ENCODE measurements around the gene NHS.

The NHS gene

DNA sequence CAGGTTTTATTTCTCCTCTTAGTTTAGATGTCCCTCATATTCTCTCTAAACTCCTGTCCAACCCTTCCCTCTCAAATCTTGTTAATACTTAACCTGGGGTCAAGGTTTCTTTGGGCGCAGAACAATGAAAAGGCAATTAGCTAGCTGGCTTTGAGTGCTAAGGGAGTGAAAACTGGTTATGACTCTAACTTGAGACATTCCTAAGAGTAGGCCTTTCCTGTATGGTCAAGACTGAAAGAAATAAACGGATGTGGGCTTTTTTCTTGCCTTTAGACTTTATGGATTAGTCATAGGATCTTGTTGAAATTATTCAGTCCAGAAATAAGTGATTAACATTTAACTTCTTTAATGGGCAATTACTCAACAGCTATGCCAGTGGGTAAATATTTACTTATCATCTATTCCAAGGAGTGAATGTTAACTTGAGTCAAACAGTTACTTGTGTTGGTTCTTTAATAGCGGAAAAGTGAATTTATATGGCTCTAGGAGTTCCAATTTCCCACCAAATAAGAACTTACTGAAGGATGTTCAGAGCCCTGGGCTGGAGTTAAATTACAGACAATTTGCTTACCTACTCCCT is 220.5 kb downstream of the NHS start:
- no peak for DNase-seq

DNA sequence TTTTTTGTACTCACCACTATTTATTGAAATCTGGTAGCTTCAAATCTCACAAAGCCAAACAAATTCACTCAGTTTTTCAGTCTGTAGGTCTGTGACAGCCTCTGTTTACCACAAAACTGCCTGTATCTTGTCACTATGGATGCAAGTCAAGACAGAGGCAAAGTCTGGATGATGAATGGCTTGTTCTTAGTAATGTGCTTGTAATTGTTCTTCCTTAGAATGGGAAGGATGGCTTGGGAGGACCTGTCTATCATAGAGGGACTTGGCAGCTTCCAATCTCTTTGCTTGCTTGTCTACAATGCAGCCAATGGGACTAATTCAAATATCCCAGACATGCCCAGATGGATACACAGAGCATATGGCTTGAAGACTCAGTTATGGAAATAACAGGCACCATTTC is 221.1 kb downstream of the NHS start:
- no peak for DNase-seq

DNA sequence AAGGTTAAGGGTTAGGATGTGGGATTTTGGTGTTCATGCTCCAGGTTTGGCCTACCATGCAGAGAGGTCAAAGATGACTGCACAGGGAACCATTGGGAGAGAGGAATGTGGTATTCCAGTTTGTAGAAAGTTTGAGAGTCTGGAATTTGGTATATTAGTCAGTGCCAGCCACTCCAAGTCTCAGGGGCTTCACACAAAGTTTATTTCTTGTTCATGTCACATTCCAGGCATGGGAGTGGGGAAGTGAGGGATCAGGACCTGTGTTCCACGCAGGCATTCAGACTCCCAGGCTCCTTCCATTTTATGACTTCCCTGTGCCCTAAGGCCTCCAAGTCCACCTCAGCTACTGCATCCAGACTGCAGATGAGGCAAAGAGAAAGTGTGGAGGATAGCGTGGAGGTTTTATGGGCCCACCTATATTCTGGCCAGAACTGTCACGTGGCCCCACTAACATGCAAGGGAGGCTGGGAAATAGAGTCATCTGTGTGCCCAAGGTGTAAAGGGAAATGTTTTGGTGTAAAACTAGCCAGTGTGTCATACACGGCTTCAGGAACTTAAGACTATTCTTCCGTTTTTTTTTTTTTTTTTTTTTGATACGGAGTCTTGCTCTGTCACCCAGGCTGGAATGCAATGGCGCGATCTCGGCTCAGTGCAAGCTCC is 221.7 kb downstream of the NHS start:
- no peak for DNase-seq

DNA sequence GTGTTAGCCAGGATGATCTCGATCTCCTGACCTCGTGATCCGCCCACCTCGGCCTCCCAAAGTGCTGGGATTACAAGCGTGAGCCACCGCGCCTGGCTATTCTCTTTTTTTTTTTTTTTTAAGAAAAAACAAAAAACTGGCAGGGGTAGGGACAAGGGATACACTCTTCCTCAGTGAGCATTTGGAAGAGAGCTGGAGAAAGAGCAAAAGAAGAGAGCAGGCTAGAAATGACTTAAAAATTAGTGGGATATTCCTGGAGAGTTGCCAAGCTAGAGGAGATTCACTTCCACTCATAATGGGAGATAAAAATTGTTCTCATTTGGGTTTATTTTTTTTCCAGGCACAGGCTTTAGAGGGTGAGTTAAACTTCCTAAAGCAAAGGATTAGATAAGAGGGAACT is 222.3 kb downstream of the NHS start:
- no peak for DNase-seq

DNA sequence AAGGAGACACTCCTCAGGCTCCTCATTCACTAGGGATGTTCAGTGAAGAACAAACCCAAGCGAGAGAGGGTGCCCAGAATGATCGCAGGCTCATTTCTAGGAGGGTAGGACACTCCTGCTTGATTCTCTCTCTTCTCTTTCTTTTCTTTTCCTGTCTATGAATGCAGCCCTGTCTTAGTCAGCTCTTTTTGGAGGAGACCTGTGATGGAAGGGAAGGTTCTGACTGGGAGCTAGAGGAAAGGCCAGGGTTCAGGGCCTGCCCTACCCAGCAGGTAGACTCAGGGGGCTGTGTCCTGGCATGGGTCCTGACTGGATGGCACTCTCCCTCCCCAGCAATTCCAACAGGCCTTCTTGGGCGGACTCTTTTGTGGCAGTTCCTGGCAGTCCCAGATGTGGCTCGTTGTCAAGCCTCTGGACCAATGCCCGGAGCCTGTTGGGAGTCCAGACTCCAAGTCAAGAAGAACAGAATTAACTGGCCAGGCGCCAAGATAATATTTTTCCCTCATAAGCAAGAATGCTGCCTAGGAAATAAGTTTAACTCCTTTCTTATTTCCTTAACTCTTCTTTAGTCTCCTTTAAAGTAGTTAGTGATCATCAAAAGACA is 222.9 kb downstream of the NHS start:
- no peak for DNase-seq

DNA sequence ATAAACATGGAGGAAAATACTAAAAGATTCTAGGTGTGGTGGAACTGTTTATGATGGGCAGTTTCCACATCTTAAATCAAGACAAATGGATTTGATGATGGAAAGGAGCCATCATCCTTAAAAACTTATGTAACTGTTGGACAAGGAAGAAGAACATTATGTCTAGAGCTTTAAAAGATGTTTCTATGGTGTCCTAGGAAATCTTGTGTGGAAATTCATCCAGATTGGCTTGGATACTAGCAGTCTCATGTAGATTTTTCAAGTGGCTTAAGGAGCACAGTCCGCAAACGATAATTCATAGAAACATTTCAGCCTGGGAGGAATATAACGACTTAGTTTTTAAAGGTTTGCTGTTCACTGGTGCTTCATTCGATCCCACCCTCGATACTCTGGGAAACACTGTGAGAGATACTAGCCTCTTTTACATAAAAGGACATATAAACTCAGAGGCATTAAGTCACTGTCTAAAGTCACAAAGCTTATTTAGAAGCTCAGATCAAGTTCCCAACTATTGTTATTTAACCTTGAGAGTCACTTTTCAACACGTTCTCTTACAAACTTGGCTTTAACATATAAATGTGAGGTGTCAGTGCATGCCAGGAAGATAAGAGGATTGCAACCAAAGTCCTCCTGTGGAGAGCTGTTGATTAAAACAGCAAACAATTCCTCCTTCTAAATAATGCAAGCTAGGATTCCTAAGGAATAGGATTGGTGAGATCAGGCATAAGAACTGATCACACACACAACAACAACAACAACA is 226.6 kb downstream of the NHS start:
- DNase-seq = no peak

DNA sequence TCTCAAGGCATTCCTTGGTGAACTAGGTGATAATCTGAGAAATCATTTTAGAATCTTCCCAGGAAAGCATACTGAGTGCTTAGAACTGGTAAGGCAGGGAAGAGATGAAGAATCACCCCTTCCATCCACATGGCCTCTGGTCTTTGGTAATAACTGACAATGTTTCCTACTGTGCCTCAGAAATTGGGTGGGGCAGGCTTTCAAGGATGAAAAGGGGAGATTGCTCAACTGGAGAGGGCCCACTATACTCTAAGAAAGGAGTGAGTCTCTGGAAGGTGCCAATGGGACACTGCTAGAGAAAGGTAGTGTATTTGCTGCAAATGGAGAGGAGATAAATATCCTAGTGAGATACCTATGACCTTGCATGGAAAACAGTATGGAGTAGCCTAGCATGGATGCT is 227.2 kb downstream of the NHS start:
- no peak for DNase-seq

DNA sequence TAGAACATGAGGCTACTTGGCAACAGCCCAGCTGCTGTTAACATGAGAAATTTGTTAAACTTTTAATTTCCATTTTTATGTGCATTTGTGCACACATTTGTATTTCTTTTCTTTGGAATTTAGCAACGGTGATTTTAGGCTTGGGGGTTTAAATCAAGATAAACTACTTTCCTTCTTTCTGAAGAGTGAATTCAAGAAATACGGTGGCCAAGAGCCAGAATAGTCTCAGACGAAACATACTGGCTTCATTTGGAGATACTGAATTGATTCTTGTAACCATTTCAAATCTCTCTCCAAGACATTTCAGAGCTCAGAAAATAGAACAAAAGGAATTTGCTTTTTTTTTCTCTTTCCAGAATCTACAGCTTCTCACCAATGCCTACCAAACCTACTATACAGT is 228.2 kb downstream of the NHS start:
- no peak for DNase-seq

DNA sequence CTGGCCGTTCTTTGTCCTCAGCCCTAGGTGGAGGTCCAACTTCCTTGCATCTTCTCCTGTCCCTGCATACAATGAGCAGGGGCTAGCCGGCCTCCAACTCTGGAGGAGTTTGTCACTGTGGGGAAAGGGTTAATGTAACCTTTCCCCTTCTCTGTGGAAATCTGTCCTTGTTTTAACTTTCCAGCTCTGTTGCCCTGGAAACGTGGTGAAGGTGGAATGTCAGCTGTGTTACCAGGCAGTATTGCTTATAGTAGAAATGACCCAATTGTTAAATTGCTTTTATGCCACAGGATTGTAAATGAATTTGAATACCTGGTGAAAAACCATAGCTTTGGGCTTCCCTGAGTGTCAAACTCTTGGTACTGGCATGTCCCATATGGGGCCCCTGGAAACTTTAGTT is 230.7 kb downstream of the NHS start:
- DNase-seq = no peak

DNA sequence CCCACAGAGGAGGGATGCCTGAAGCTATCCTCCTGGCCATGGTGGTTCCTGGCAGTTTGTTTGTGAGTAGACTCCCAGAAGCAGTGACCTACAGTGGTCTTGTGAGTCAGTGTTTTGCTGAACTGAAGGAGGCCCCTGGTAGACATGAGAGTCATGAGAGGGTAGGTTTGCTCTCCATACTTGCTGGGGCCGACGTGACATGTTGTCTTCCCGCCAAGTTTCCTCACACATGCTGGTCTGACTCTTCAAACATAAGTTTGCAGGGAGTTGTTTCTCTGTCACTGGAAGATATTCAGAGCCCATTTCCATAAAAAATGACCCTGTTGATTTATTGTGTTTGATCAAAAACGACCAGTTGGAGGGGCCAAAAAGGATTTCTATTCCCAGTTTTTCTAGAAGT is 231.2 kb downstream of the NHS start:
- DNase-seq = no peak

DNA sequence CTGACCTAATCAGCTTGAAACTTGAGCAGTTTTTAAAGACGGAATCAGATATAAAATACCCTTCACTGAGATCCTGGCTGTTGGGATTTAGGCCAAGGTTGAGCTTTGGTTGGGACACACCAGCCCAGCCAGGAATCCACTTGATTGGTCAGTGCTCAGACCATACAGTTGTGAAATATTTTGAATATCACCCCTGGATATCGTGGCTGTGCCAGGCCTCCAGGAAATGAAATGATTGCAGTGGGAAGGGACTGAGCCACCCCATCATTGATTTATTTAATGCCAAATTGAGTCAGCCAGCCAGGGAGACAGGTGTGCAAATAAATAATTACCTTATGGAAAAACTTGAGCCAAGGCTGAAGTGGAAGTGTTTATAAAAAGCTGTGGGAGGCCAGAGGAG is 233.9 kb downstream of the NHS start:
- DNase-seq = no peak

DNA sequence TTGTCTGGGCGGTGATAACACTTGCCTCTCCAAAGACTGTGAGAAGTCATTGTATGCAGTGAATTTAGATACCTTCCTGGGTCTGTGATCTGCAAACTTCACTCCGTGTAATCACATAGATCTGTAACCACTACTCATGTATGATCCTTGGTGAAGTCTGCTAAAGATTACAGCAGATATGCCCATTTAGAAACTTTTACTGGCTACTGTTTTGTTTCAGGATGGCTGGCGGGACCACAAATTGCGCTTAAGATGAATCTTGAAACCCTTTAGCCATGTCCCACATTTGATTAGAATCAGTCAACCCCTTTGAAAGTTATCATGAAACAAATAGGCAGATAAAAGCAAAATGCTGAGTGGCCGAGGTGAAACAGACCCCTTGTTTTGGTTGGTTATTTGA is 235.8 kb downstream of the NHS start:
- DNase-seq = no peak

DNA sequence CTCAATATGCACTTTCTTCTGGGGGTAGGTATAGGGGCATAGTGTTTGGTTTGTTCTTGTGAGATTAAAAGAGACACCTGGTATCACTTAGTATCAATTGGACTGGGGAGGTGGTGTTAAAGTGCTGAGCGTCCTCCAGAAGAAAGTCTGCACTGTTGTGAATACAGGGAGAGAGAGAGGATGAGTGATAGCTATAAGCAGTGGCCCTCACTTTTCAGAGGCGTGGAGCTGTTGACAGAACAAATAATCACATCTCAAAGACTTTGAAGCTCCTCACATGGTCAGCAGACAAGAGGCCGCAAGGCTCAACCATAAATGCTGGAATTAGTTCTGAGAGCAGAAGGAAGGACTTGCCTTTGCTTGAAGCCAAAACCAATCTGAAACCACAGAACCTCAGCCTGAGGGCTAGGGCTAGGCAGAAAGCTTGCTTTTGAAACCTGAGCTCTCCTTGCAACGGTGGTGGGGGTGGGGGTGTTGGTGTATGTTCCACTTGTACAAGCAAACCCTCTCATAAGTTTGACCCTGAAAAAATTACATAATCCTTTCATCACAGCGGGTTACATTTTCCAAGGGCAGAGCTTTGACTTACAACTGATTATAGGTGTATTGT is 239.1 kb downstream of the NHS start:
- no peak for DNase-seq

DNA sequence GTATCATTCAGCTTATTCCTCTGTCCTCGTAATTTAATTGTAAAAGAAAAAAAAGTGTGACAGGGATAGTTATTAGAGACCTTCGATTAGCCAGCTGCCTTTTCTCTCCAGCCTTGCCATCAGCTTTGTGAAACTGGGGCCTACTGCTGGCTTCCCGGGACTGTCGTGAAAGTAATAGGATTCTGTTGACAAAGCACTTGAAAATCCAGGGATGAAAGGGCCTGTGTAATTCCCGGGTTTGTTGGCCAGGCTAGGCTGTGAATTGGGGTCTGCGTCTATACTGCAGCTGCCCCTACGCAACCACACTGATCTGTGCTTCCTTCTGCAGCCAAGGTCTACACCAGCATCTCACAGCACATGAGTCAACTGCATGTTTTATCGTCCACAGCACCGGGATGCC is 241.9 kb downstream of the NHS start:
- no peak for DNase-seq

DNA sequence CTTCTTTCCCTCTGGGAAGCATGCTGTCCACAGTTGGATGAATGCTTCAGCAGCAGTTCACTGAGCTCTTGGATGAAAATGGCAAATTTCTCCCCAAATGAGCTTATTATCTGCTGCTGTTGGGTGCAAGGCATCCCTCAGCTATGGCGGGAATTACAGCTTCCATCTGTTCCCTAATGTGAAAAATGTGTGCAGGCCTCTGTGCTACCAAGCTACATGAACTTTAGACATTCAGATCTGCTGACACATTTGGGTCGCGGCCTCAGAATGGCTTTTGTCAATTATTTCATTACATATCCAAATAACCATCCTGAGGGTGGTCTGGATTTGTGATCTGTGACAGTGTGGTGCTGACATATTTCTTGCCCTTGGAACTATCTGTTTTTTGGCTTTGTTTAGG is 242.8 kb downstream of the NHS start:
- DNase-seq = no peak

DNA sequence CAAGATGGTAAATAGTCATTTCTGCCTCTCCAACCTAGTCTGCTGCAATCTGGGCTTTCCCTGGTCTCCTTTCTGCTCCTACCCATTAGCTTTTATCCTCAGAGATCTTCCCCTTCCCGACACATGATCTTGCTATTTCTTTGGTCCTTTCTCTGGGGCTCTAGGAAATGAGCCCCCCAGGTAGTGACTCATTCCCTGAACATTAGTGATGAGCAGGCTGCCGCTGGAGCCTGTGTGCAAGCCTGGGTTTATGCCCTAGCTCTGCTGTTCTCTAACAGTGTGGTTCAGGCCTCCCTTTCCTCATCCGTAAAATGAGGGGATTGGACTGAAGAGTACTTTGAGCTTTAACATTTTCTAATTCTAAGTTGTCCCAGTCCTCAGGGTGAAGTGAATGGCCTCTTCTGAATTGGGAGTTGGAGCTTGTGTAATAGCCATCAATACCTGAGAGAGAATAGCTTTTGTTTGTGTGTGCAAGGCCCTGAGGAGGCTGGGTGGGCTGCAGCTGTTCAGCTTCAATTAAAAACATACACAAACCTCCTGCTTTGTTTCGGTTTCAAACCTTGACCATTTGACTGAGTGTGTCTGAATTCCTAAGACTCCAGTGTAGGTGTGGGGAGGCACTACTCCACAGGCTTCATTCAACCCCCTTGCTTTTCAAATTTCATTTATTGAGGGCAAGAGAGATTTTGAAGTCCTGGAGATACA is 246.7 kb downstream of the NHS start:
- DNase-seq = no peak

DNA sequence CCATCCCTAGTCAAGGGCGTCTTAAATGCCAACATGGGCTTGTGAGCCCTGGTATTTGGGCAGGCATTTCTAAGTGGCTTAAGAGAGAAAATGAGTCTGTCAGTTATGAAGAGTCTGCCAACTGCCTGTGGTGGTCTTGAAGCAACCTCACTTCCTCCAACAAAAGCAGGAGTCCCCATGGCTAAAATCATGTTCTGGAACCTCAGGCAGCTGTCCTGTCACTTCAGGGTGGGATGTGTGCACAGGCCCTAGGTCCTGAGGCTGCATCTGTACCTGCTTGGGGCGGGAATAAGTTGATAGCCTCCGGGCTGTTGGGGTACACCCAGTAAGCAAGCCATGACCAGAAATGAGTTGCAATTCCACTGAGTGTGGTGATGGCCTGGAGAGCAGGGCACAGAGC is 247.3 kb downstream of the NHS start:
- no peak for DNase-seq

DNA sequence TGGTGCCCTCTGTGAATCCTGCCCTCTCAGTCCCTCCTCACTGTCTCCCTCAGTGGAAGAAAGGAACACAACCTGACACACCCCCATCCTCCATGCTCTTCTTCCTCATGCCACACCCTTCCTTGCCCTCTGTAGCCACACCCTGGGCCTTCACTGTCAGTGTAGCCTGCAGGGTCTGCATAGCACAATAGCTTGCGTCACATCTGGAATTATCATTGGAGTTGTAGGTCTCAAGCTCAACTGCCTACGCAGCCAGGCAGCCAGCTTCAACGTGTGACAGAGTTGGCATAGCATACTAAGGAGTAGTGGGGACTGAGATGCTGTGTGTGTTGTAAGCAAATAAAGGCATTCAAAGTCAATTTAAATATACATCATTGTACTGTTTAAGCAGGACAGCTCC is 248.8 kb downstream of the NHS start:
- no peak for DNase-seq

DNA sequence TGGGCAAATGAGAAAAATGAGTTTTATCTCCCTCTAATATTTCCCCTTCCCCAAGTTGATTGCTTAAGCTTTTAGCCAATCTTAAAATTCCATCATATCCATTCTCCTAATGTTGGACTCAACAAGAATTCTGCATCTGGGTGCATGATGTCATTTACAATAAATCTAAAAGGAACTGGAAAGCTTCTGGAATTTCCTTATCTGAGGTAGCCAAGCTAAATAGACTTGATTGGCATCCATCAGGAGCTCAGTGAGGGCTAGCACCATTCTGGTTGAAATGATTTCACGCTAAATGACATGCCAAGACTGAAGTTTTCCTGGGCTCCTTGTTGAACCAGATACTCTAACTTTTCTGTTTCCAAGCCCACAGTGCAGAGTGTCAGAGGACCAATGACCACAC is 252.0 kb downstream of the NHS start:
- no peak for DNase-seq

DNA sequence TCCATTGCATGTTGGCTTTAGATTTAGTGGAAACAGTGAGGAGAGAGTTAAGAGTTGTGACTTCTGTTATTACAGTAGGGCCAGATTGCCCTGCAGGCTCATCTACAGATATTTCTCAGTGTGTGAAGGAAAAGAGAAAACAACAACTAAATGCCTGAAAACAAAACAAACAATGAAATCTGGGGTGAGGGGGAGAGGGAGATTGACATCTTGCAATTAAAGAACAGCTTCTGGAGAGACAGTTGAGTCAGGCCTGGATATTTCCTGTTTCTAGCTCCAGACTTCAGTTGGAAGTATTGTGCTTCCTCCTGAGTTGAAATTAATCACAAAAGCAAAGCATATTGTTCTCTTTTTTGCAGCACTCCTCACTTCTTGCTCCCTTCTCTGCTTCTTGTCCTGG is 254.0 kb downstream of the NHS start:
- no peak for DNase-seq

DNA sequence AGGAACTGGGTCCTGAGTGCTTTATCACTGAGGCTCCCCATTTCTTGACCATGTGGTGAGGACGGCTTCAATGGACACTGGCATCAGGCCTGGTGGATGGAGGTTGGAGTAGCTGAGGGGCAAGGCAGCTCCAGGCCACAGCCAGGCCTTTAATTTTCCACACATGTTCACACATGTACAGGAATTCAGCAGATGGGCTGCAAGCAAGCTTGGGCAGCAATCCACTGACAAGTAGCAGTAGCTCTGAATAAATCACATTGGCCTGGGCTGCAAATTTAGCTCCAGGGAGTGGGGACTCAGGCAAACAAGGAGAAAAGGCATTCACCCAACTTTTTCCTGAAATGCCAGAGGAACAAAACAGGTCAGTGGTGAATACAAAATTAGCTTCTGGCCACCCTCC is 254.5 kb downstream of the NHS start:
- DNase-seq = no peak

DNA sequence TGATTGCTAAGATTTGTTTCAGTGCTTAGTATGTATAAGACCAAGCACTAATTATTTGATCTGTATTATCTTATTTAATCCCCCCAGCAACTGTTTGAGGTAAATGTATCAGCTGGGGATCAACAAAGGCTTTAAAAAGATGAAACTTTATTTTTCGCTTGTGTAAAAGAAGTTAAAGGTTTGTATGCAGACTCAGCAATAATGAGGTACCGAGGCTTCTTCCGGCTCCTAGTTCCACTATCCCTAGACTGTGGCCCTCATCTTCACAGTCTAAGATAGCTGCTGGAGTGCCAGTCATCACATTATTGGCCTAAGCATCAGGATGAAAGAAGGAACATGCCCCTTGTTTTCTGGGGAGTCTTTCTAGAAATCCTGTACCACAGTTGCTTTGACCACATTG is 256.6 kb downstream of the NHS start:
- DNase-seq = no peak

DNA sequence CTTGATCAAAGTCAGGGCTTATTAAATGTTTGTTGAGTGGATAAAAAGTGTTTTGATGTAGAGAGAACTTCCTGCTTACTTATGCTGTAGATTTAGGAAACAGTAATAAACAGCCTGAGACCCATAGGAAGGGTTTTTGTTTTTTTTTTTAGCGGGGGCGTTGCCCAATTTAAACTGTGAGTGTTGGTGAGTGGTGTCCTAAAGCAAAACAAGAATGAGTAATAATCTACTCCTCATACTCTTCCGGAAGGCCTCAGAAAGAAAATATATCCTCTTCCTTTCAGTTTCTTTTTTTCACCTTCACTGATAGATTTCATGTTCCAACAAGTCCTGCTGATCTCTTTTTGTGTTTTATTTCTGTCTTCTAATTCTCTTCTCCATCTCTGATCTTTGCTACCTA is 257.9 kb downstream of the NHS start:
- DNase-seq = no peak
